Measurements from ENCODE around the gene PHACTR2.
A peak's percentile ranks its signal among the peaks of the same experiment; 100 is the strongest.
"Not testable (repeated sequence)": the region's sequence is repeated elsewhere in the genome, so short reads cannot be mapped to it uniquely, and the experiment has no call there.

PHACTR2 gene

DNA sequence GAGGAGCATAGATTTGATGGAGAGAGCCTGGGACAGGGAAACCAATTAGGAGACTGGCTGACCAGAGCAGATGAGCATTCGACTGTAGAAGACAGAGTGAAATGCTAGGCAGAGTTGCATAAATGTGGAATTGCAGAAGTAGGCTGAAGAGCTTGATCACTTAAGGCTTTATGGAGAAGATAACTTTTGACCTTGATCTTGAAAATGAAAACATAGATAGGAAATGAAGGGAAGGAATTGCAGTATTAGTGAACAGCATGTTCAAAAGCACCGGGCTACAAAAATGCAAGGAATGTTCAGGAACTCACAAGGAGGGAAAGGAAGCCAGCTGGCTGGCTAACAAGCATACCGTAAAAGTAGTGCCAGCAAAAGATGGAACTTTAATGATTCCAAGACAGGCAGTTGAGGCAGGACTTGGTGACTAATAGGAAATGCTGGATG, 144.8 kb downstream of the PHACTR2 start:
- Histone ChIP-seq H3K36me3 (ENCODE audit: control insufficient read depth, insufficient read depth, low read length) (no peaks in the 10 kb centered on the region), H3K4me3 (ENCODE audit: low read length) (no peak overlapping the region), H3K27ac (ENCODE audit: low read depth, low read length) (no peak overlapping the region), H3K4me1 (ENCODE audit: control insufficient read depth, insufficient read depth, low read length) (no peaks in the 10 kb centered on the region), H3K27me3 (ENCODE audit: control insufficient read depth, insufficient read depth, low read length) (no peaks in the 10 kb centered on the region), H3K9ac (ENCODE audit: low read length) (no peak overlapping the region)

DNA sequence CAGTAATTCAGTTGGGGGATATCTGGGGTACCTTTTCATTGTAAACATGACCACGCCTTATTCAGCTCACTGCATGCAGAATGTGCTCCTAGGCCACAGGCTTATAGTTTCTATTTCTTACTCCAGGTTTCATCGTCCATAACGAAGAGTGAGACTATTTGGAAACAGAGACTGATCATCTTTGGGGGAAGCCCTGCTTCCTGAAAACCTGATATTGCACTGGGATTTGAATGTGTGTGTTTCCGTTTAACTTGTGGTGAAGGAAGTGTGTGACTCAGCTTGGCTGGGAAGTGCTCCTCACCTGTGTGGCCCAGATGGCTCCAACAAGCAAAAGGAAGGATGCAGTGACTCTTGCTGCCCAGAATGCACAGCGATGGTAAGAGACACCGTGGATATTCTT, 145.8 kb downstream of the PHACTR2 start:
- no peak overlapping the region for H3K4me3 ChIP-seq (ENCODE audit: low read length)
- no peaks in the 10 kb centered on the region for H3K4me1 ChIP-seq (ENCODE audit: control insufficient read depth, insufficient read depth, low read length)
- no peak overlapping the region for H3K9ac ChIP-seq (ENCODE audit: low read length)
- H3K36me3 ChIP-seq (ENCODE audit: control insufficient read depth, insufficient read depth, low read length) = no peaks in the 10 kb centered on the region
- H3K27me3 ChIP-seq (ENCODE audit: control insufficient read depth, insufficient read depth, low read length) = no peaks in the 10 kb centered on the region
- H3K27ac ChIP-seq (ENCODE audit: low read depth, low read length) = no peak overlapping the region

DNA sequence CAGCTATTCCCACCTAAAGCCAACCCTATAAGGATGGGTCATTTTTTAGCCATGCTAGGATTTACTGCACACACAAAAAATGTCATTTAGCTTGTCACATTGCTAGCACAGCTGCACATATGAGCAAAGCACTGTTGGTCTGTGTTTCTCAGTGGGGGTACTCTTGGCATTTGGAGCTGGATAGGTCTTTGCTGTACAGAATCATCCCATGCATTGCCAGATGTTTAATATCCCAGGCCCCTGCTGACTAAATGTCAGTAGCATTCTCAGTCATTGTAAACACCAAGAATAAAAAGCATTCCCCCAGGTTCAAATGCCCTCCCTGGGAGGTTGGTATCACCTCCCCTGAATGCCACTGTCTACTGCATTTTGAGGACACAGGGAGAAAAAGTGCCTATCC, 150.8 kb downstream of the PHACTR2 start:
- no peak overlapping the region for H3K4me3 ChIP-seq (ENCODE audit: low read length)
- no peak overlapping the region for H3K9ac ChIP-seq (ENCODE audit: low read length)
- no peaks in the 10 kb centered on the region for H3K4me1 ChIP-seq (ENCODE audit: control insufficient read depth, insufficient read depth, low read length)
- no peaks in the 10 kb centered on the region for H3K36me3 ChIP-seq (ENCODE audit: control insufficient read depth, insufficient read depth, low read length)
- no peak overlapping the region for H3K27ac ChIP-seq (ENCODE audit: low read depth, low read length)
- H3K27me3 ChIP-seq (ENCODE audit: control insufficient read depth, insufficient read depth, low read length) = no peaks in the 10 kb centered on the region

DNA sequence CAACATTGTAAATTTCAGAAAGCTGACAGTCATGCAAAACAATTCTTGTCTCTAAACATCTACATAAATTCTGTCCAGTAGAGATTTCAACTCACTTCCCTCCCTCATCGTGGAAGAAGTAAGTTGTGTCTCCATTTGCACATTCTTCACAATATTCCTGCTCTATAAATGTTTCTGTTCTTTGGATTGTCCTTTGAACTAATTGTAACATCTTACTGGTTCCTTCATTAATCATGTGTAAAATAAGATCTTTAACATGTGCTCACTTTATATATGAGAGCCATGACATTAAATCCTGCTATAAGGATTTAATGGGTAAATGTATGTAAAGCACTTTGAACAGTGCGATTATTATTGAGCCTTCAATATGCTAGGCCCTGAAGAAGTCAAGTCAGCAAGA, 158.4 kb downstream of the PHACTR2 start:
- no peak overlapping the region for H3K27ac ChIP-seq (ENCODE audit: low read depth, low read length)
- no peak overlapping the region for H3K9ac ChIP-seq (ENCODE audit: low read length)
- H3K36me3 ChIP-seq (ENCODE audit: control insufficient read depth, insufficient read depth, low read length) = no peaks in the 10 kb centered on the region
- no peaks in the 10 kb centered on the region for H3K27me3 ChIP-seq (ENCODE audit: control insufficient read depth, insufficient read depth, low read length)
- H3K4me3 ChIP-seq (ENCODE audit: low read length) = no peak overlapping the region
- H3K4me1 ChIP-seq (ENCODE audit: control insufficient read depth, insufficient read depth, low read length) = no peaks in the 10 kb centered on the region

DNA sequence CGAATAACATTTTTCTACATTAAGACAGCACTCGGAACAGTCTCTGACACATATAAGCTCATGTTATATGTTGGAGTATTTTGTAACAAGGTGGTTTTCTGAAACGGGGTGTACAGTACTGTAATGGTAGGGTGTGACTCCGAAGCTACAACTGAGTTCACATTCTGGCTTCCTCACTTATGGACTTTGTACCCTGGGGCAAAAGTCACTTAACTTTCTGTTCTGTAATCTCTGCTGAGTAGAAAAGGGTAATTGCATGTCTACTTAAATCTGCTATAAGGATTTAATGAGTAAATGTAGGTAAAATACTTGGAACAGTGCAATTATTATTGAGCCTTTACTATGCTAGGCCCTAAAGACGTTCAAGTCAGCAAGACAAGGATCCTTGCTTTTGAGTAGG, 160.6 kb downstream of the PHACTR2 start:
- H3K36me3 ChIP-seq (ENCODE audit: control insufficient read depth, insufficient read depth, low read length) = no peaks in the 10 kb centered on the region
- H3K9ac ChIP-seq (ENCODE audit: low read length) = no peak overlapping the region
- no peaks in the 10 kb centered on the region for H3K4me1 ChIP-seq (ENCODE audit: control insufficient read depth, insufficient read depth, low read length)
- no peak overlapping the region for H3K4me3 ChIP-seq (ENCODE audit: low read length)
- no peak overlapping the region for H3K27ac ChIP-seq (ENCODE audit: low read depth, low read length)
- H3K27me3 ChIP-seq (ENCODE audit: control insufficient read depth, insufficient read depth, low read length) = no peaks in the 10 kb centered on the region

DNA sequence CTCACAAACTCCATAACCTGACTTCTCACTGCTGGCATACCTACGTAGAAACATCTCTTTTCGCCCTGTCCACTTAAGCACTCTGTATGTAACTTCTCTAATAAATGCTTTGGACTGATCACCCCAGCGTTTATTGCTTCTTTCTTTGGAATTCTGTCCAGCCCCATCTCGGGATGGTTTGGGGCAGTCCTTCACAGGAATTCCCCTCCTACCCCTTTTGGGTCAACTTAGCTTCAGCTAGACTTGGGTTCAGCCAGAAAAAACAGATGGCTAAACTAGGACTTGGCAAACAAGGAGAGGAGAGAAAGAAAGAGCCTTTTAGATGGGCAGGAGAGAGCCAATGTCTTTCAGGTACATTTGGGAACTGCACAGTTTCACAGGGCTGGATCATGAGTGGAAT, 161.4 kb downstream of the PHACTR2 start:
- Histone ChIP-seq H3K27me3 (ENCODE audit: control insufficient read depth, insufficient read depth, low read length) (no peaks in the 10 kb centered on the region), H3K4me1 (ENCODE audit: control insufficient read depth, insufficient read depth, low read length) (peaks cover 6% of the 10 kb centered on the region), H3K27ac (ENCODE audit: low read depth, low read length) (no peak overlapping the region), H3K4me3 (ENCODE audit: low read length) (no peak overlapping the region), H3K9ac (ENCODE audit: low read length) (no peak overlapping the region), H3K36me3 (ENCODE audit: control insufficient read depth, insufficient read depth, low read length) (no peaks in the 10 kb centered on the region)

DNA sequence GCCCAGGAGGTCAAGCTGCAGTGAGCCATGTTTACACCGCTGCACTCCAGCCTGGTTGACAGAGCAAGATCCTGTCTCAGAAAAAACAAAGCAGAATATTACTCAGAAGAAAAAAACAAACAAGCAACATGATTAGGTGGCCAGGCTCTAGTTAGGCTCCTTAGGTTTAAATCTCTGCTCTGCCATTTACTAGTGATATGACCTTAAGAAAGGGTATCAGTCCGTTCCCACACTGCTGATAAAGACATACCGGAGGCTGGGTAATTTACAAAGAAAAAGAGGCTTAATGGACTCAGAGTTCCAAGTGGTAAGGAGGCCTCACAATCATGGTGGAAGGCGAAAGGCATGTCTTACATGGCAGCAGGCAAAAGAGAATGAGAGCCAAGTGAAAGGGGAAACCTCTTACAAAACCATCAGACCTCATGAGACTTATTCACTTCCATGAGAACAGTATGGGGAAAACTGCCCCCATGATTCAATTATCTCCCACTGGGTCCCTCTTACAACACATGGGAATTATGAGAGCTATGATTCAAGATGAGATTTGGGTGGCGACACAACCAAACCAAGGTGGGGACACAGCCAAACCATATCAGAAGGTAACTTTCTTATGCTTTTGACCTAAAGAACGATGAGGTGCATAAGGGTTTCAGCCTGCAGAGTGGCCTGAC, 163.0 kb downstream of the PHACTR2 start:
- H3K27me3 ChIP-seq (ENCODE audit: control insufficient read depth, insufficient read depth, low read length) = no peaks in the 10 kb centered on the region
- no peak overlapping the region for H3K4me3 ChIP-seq (ENCODE audit: low read length)
- H3K27ac ChIP-seq (ENCODE audit: low read depth, low read length) = no peak overlapping the region
- peaks cover 8% of the 10 kb centered on the region for H3K4me1 ChIP-seq (ENCODE audit: control insufficient read depth, insufficient read depth, low read length)
- H3K36me3 ChIP-seq (ENCODE audit: control insufficient read depth, insufficient read depth, low read length) = peaks cover 9% of the 10 kb centered on the region
- H3K9ac ChIP-seq (ENCODE audit: low read length) = no peak overlapping the region

DNA sequence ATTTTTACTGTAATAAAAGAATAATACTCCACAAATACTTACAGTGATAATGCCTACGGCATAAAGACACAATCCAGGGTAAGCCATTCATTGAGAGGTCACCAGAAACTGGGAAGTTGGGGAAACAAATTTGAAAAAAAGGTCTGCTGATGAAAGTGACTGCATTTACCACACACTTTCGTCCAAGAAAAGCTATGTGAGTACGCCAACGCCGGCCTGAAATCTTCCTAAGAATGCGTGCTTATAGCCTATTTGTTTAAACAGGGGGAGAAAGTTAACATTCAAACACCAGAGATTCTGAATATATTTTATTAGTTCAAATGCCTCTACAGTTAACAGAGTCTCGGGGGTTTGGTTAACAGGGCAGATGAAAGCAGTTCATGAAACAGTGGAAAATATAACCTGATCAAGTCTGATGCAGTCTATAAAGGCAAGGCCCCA, 164.7 kb downstream of the PHACTR2 start:
- Histone ChIP-seq H3K4me3 (ENCODE audit: low read length) (peak overlapping the region; percentile 98), H3K4me1 (ENCODE audit: control insufficient read depth, insufficient read depth, low read length) (peaks cover 8% of the 10 kb centered on the region), H3K27me3 (ENCODE audit: control insufficient read depth, insufficient read depth, low read length) (no peaks in the 10 kb centered on the region), H3K27ac (ENCODE audit: low read depth, low read length) (peak overlapping the region; percentile 89), H3K36me3 (ENCODE audit: control insufficient read depth, insufficient read depth, low read length) (peaks cover 18% of the 10 kb centered on the region), H3K9ac (ENCODE audit: low read length) (peak overlapping the region; percentile 85)

DNA sequence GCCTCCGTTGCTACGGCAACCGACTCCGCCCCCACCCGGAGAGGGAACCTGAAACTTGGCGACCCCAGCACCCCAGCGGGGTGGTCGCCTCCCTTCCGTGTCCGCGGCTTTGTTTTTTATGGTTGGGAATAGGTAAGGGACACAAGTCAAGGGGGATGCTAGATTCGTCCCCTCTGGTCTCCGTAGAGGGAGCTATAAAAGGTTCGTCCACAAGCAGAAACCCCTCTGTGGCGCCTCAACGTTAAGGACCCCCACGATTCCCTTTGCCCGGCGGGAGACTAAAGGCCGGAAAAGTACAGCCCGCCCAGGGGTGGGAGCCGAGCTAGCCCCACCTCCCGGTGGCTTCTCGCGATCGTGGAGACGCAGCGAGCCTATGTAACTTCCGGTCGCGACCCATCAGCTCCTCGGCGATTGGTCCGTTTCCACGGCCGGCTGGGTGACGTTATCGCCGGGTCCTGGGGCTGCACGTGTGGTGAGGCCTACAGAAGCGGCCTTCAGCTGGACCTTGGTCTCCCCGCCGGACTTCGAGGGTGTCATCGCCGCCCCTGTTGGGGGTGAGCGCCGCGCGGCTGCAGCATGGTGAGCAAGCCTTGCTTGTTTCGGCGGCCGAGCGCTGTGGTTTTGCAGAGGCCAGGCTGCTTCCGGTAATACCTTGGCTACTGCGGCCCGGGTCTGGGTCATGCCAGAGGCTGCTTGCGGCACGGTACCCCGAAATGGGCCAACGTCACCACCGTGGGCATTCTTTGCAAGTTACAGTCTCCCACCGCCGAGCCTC, 165.3 kb downstream of the PHACTR2 start, which contains the start of gene LTV1:
Gene LTV1, plus strand, starts transcription at position 437 of the 775 bp plus-strand sequence. Its CDS starts 140 bp downstream, at position 577.
- Histone ChIP-seq H3K4me3 (ENCODE audit: low read length) (peak within 1 kb of the TSS; percentile 98), H3K27me3 (ENCODE audit: control insufficient read depth, insufficient read depth, low read length) (no peaks in the 10 kb centered on the region), H3K36me3 (ENCODE audit: control insufficient read depth, insufficient read depth, low read length) (peaks cover 18% of the 10 kb centered on the region), H3K4me1 (ENCODE audit: control insufficient read depth, insufficient read depth, low read length) (peaks cover 8% of the 10 kb centered on the region), H3K9ac (ENCODE audit: low read length) (peak within 1 kb of the TSS; percentile 85), H3K27ac (ENCODE audit: low read depth, low read length) (peak within 1 kb of the TSS; percentile 89)

DNA sequence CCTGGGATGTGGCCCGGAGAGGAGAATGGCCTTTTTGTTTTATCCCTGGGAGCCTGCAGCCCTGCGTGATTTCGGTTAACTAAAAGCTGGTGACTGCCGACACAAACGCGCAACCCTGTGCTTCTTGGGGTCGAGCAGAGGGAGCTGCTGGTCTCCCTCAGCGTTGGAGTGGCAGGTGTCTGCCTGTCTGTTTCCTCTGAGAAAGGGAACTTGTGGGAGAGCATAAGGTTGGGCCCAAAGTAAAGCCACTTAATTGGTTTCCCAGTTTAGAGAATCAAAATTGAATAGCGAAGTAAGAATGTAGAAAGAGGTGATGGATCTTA, 165.9 kb downstream of the PHACTR2 start:
- Histone ChIP-seq H3K4me3 (ENCODE audit: low read length) (peak overlapping the region; percentile 98), H3K4me1 (ENCODE audit: control insufficient read depth, insufficient read depth, low read length) (peaks cover 8% of the 10 kb centered on the region), H3K27ac (ENCODE audit: low read depth, low read length) (peak overlapping the region; percentile 89), H3K36me3 (ENCODE audit: control insufficient read depth, insufficient read depth, low read length) (peaks cover 22% of the 10 kb centered on the region), H3K9ac (ENCODE audit: low read length) (peak overlapping the region; percentile 71), H3K27me3 (ENCODE audit: control insufficient read depth, insufficient read depth, low read length) (no peaks in the 10 kb centered on the region)

DNA sequence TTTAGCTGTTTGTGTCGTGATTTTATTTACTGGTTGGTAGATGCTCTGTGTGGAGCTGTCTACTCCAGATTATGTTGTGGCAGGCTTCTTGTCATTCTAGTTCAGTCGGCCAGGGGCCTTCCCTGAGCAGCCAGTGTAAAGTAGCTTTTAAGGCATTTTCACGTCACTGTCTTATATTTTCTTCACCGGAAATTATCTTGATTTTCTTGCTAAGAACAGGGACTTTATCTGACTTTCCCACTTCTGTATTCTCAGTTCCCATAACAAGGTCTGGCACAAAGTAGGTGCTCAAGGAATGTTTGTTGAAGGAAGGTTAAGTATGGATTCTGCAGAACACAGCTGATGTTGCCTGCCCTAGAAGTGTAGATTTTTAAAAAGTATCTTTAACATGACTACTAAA, 166.2 kb downstream of the PHACTR2 start:
- peaks cover 22% of the 10 kb centered on the region for H3K36me3 ChIP-seq (ENCODE audit: control insufficient read depth, insufficient read depth, low read length)
- no peak overlapping the region for H3K9ac ChIP-seq (ENCODE audit: low read length)
- H3K4me1 ChIP-seq (ENCODE audit: control insufficient read depth, insufficient read depth, low read length) = peaks cover 8% of the 10 kb centered on the region
- no peak overlapping the region for H3K27ac ChIP-seq (ENCODE audit: low read depth, low read length)
- H3K27me3 ChIP-seq (ENCODE audit: control insufficient read depth, insufficient read depth, low read length) = no peaks in the 10 kb centered on the region
- H3K4me3 ChIP-seq (ENCODE audit: low read length) = peak overlapping the region; percentile 98

DNA sequence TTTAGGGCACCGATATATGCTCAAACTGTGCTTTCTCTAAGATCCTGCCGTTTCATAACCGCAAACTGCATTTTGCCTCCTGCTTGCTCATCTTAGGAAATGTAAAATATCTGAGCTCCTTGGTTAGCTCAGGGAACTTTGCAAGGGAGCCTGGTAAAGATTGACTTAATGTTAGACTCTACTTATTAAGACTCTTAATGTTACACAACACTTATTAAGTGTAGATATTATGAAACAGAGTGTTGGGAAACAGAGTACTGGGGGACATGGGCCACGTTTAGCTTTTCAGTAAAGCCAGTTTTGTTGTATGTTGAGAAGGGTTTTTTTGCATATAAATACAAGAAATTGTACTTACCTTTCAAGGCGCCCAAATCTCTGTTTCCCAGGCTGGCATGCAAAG, 167.3 kb downstream of the PHACTR2 start:
- Histone ChIP-seq H3K9ac (ENCODE audit: low read length) (no peak overlapping the region), H3K36me3 (ENCODE audit: control insufficient read depth, insufficient read depth, low read length) (peaks cover 27% of the 10 kb centered on the region), H3K27me3 (ENCODE audit: control insufficient read depth, insufficient read depth, low read length) (no peaks in the 10 kb centered on the region), H3K27ac (ENCODE audit: low read depth, low read length) (no peak overlapping the region), H3K4me3 (ENCODE audit: low read length) (no peak overlapping the region), H3K4me1 (ENCODE audit: control insufficient read depth, insufficient read depth, low read length) (peaks cover 8% of the 10 kb centered on the region)

DNA sequence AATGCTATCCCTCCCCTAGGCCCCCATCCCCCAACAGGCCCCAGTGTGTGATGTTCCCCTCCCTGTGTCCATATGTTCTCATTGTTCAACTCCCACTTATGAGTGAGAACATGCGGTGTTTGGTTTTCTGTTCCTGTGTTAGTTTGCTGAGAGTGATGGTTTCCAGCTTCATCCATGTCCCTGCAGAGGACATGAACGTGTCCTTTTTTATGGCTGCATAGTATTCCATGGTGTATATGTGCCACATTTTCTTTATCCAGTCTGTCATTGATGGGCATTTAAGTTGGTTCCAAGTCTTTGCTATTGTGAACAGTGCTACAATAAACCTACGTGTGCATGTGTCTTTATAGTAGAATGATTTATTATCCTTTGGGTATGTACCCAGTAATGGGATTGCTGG, 173.9 kb downstream of the PHACTR2 start:
- not testable (repeated sequence) for H3K4me3 ChIP-seq (ENCODE audit: low read length); H3K27ac ChIP-seq (ENCODE audit: low read depth, low read length); H3K4me1 ChIP-seq (ENCODE audit: control insufficient read depth, insufficient read depth, low read length); H3K27me3 ChIP-seq (ENCODE audit: control insufficient read depth, insufficient read depth, low read length); H3K9ac ChIP-seq (ENCODE audit: low read length)
- peaks cover 21% of the 10 kb centered on the region for H3K36me3 ChIP-seq (ENCODE audit: control insufficient read depth, insufficient read depth, low read length)
